IMR-90 (cell line): ENCODE measurements around the gene RALGPS2. TPM values are rescaled to one million over a fixed set of nuclear protein-coding genes. Genes with fewer than 3 reads are reported as not detected.

Experiments
- ATAC-seq: fragments of 200-7000 bp; cut with Tn5 transposase; 2 replicates; pipeline ENCODE4 v1.9.1; 2020; ENCODE audit warnings: low read depth, mild to moderate bottlenecking, moderate library complexity
- BruUV-seq: library from RNA; stranded (reverse); fragments of 400-500 nt; replicated peaks from 2 replicates; lab custom pipeline; 2021; lab: Mats Ljungman, UMichigan
- CTCF ChIA-PET: fragments of 300-600 bp; formaldehyde crosslinking; extraction: SDS; loops from one replicate; lab custom pipeline; 2021; ENCODE audit warnings: antibody characterized with exemption; lab: Yijun Ruan, JAX
- POLR2A ChIA-PET: fragments of 300-600 bp; sonication (Branson Sonifier 250); formaldehyde crosslinking; loops from one replicate; lab custom pipeline; 2022; ENCODE audit warnings: antibody characterized with exemption; ENCODE audit not compliant: unreplicated experiment; lab: Charles Lee
- DNase-seq: peaks from one replicate; pipeline ENCODE4 v3.0.0; 2013
- H2AFZ ChIP-seq: replicated peaks from 2 replicates; pipeline ENCODE3; 2013; ENCODE audit warnings: low read length, mild to moderate bottlenecking; ENCODE audit not compliant: poor library complexity
- H2AK5ac ChIP-seq: 2 replicates; pipeline ENCODE4 v1.6.1; 2013; ENCODE audit warnings: low read depth, low read length, inconsistent platforms
- H2AK9ac ChIP-seq: replicated peaks from 2 replicates; pipeline ENCODE3; 2013; ENCODE audit warnings: mild to moderate bottlenecking, low read depth, low read length, moderate library complexity; ENCODE audit not compliant: poor library complexity
- H2BK120ac ChIP-seq: 2 replicates; pipeline ENCODE4 v1.6.1; 2013; ENCODE audit warnings: low read depth, low read length, inconsistent platforms
- H2BK15ac ChIP-seq: 3 replicates; pipeline ENCODE4 v1.6.1; 2013; ENCODE audit warnings: low read depth, low read length, inconsistent platforms
- H2BK20ac ChIP-seq: 2 replicates; pipeline ENCODE4 v1.6.1; 2013; ENCODE audit warnings: low read depth, mild to moderate bottlenecking, inconsistent platforms, low read length, moderate library complexity
- H2BK5ac ChIP-seq: 2 replicates; pipeline ENCODE4 v1.6.1; 2013; ENCODE audit warnings: mild to moderate bottlenecking, low read depth, low read length, inconsistent platforms; ENCODE audit not compliant: poor library complexity, severe bottlenecking
- H3K14ac ChIP-seq: replicated peaks from 2 replicates; pipeline ENCODE4 v1.6.1; 2013; ENCODE audit warnings: low read depth, low read length, inconsistent platforms
- H3K18ac ChIP-seq: 2 replicates; pipeline ENCODE4 v1.6.1; 2013; ENCODE audit warnings: low read depth, low read length, control low read depth
- H3K23ac ChIP-seq: 2 replicates; pipeline ENCODE4 v1.6.1; 2013; ENCODE audit warnings: low read depth, low read length, inconsistent platforms
- H3K27ac ChIP-seq: 2 replicates; pipeline ENCODE4 v1.5.1; 2013; ENCODE audit warnings: mild to moderate bottlenecking, control low read depth, low read length; ENCODE audit not compliant: insufficient read depth
- H3K27me3 ChIP-seq: 2 replicates; pipeline ENCODE4 v1.6.1; 2013; ENCODE audit warnings: low read length; ENCODE audit not compliant: control insufficient read depth, insufficient read depth
- H3K36me3 ChIP-seq: 2 replicates; pipeline ENCODE4 v1.6.1; 2013; ENCODE audit warnings: low read length, mixed read lengths; ENCODE audit not compliant: control insufficient read depth, insufficient read depth
- H3K4ac ChIP-seq: 2 replicates; pipeline ENCODE4 v1.6.1; 2013; ENCODE audit warnings: low read depth, low read length, inconsistent platforms
- H3K4me1 ChIP-seq: 2 replicates; pipeline ENCODE4 v1.6.1; 2013; ENCODE audit warnings: low read length, mixed read lengths; ENCODE audit not compliant: control insufficient read depth, insufficient read depth
- H3K4me2 ChIP-seq: 2 replicates; pipeline ENCODE4 v1.6.1; 2013; ENCODE audit warnings: low read depth, mild to moderate bottlenecking, control low read depth, low read length, moderate library complexity
- H3K4me3 ChIP-seq: 2 replicates; pipeline ENCODE4 v1.5.1; 2013; ENCODE audit warnings: low read depth, mild to moderate bottlenecking, control low read depth, low read length, moderate library complexity; ENCODE audit not compliant: insufficient read depth
- H3K56ac ChIP-seq: 2 replicates; pipeline ENCODE4 v1.6.1; 2013; ENCODE audit warnings: low read length, inconsistent platforms; ENCODE audit not compliant: insufficient read depth; ENCODE audit errors: extremely low read depth
- H3K79me1 ChIP-seq, 2 experiments: 2 replicates each; pipeline ENCODE4 v1.6.1; 2013; ENCODE audit warnings: low read length in 2 of 2, inconsistent platforms in 1 of 2, low read depth in 1 of 2
- H3K9ac ChIP-seq: 2 replicates; pipeline ENCODE4 v1.6.1; 2013; ENCODE audit warnings: low read depth, low read length, control low read depth
- H3K9me1 ChIP-seq: 2 replicates; pipeline ENCODE4 v1.6.1; 2013; ENCODE audit warnings: low read length, inconsistent platforms; ENCODE audit not compliant: insufficient read depth
- H3K9me3 ChIP-seq: 2 replicates; pipeline ENCODE4 v1.6.1; 2013; ENCODE audit warnings: low read length; ENCODE audit not compliant: control insufficient read depth, insufficient read depth
- H4K20me1 ChIP-seq: 2 replicates; pipeline ENCODE4 v1.6.1; 2013; ENCODE audit warnings: low read length, inconsistent platforms; ENCODE audit not compliant: insufficient read depth
- H4K5ac ChIP-seq: 2 replicates; pipeline ENCODE4 v1.6.1; 2013; ENCODE audit warnings: mild to moderate bottlenecking, low read depth, low read length, control low read depth
- H4K8ac ChIP-seq, 2 experiments: 2 replicates each; pipeline ENCODE4 v1.6.1; 2013; ENCODE audit warnings: low read depth in 2 of 2, low read length in 2 of 2, control low read depth in 1 of 2, inconsistent platforms in 1 of 2
- H4K91ac ChIP-seq: 2 replicates; pipeline ENCODE4 v1.6.1; 2013; ENCODE audit warnings: low read depth, low read length, inconsistent platforms; ENCODE audit not compliant: insufficient read depth
- BHLHE40 ChIP-seq: fragments of 150-350 bp; IDR thresholded peaks from 2 replicates; pipeline ENCODE4 v1.6.1; 2016; ENCODE audit warnings: mild to moderate bottlenecking, low read depth, low read length
- CEBPB ChIP-seq: IDR thresholded peaks from 2 replicates; pipeline ENCODE4 v1.6.1; 2012; ENCODE audit warnings: low read depth, low read length, improper control_type of control experiment
- CHD1 ChIP-seq: IDR thresholded peaks from 2 replicates; pipeline ENCODE4 v1.6.1; 2012; ENCODE audit warnings: low read depth, low read length, improper control_type of control experiment
- CTCF ChIP-seq: conservative IDR thresholded peaks from 2 replicates; pipeline ENCODE4 v1.5.1; 2012; ENCODE audit warnings: mild to moderate bottlenecking, low read depth, low read length, improper control_type of control experiment
- FOS ChIP-seq: fragments of 150-350 bp; IDR thresholded peaks from 2 replicates; pipeline ENCODE4 v1.6.1; 2016; ENCODE audit warnings: low read depth, low read length
- MAFK ChIP-seq: IDR thresholded peaks from 2 replicates; pipeline ENCODE4 v1.6.1; 2012; ENCODE audit warnings: low read depth, low read length, improper control_type of control experiment
- MAZ ChIP-seq: IDR thresholded peaks from 2 replicates; pipeline ENCODE4 v1.6.1; 2012; ENCODE audit warnings: low read depth, mild to moderate bottlenecking, low read length, improper control_type of control experiment, moderate library complexity, borderline replicate concordance
- MXI1 ChIP-seq: IDR thresholded peaks from 2 replicates; pipeline ENCODE4 v1.6.1; 2012; ENCODE audit warnings: low read depth, mild to moderate bottlenecking, low read length, moderate library complexity, borderline replicate concordance
- POLR2A ChIP-seq: IDR thresholded peaks from 2 replicates; pipeline ENCODE4 v1.6.1; 2012; ENCODE audit warnings: mild to moderate bottlenecking, low read depth, low read length
- RAD21 ChIP-seq: IDR thresholded peaks from 2 replicates; pipeline ENCODE4 v1.6.1; 2012; ENCODE audit warnings: low read length, improper control_type of control experiment
- RCOR1 ChIP-seq: IDR thresholded peaks from 2 replicates; pipeline ENCODE4 v1.6.1; 2012; ENCODE audit warnings: mild to moderate bottlenecking, low read length, improper control_type of control experiment; ENCODE audit not compliant: insufficient replicate concordance
- RFX5 ChIP-seq: IDR thresholded peaks from 2 replicates; pipeline ENCODE4 v1.8.0; 2012; ENCODE audit warnings: low read depth, mild to moderate bottlenecking, low read length, moderate library complexity
- USF2 ChIP-seq: fragments of 150-350 bp; IDR thresholded peaks from 2 replicates; pipeline ENCODE4 v1.6.1; 2017; ENCODE audit warnings: mild to moderate bottlenecking, antibody characterized with exemption, low read length, low read depth
- dilution Hi-C: fragments of 300-500 bp; cut with HindIII; formaldehyde crosslinking; loops from one replicate; pipeline ENCODE4 v1.14.3; 2018; ENCODE audit warnings: low sequenced_read_pairs; ENCODE audit not compliant: unreplicated experiment
- in situ Hi-C: fragments of 300-500 bp; cut with MboI; formaldehyde crosslinking; loops from 3 replicates; pipeline ENCODE4 v1.14.3; 2019; ENCODE audit warnings: low sequenced_read_pairs, inconsistent platforms, mixed read lengths
- intact Hi-C: fragments of 100-400 bp; cut with micrococcal nuclease; formaldehyde crosslinking; loops from 2 replicates; pipeline ENCODE4 v1.10.0; 2022
- polyA plus RNA-seq, 3 experiments: library from polyadenylated mRNA; depleted of rRNA; stranded (reverse); fragments of >200 nt; gene quantifications; 2 replicates each; pipeline ENCODE4 v1.2.3, GENCODE V29; 2012; ENCODE audit warnings: low replicate concordance in 1 of 3
- total RNA-seq: library from RNA; depleted of rRNA; stranded (reverse); fragments of >200 nt; gene quantifications from 2 replicates; pipeline ENCODE4 v1.2.3, GENCODE V29; 2012

RALGPS2 gene
- total and polyA plus RNA-seq, 2 of the 4 experiments (the other 2 are of a cell fraction) = 13.8 to 148 TPM

GRCh38 chr1:178862864-178863263 is 137.8 kb downstream of the RALGPS2 start:
- no peak overlapping the region for H3K14ac ChIP-seq
- no peak overlapping the region for H3K18ac ChIP-seq
- no peak overlapping the region for H3K23ac ChIP-seq
- no peak overlapping the region for H2AK5ac ChIP-seq
- H4K20me1 ChIP-seq = no peaks in the 10 kb centered on the region
- H3K9me3 ChIP-seq = no peaks in the 10 kb centered on the region
- intact Hi-C loops (no loop called here), dilution Hi-C loops (no loop called here), in situ Hi-C loops (no loop called here)
- peaks cover 8% of the 10 kb centered on the region for H3K36me3 ChIP-seq
- no peak overlapping the region for H2BK5ac ChIP-seq
- H4K91ac ChIP-seq = no peak overlapping the region
- no peak overlapping the region for H2AK9ac ChIP-seq
- peaks cover 7% of the 10 kb centered on the region; the same call in 1 of the 2 replicates for H3K9me1 ChIP-seq
- H3K27ac ChIP-seq = no peak overlapping the region
- H3K56ac ChIP-seq = no peak overlapping the region
- TF ChIP-seq CTCF = no peak
- no peak for TF ChIP-seq POLR2A
- no peak for TF ChIP-seq BHLHE40
- TF ChIP-seq CEBPB = no peak
- TF ChIP-seq CHD1 = no peak
- TF ChIP-seq MXI1 = no peak
- TF ChIP-seq MAFK = no peak
- no peak for TF ChIP-seq RCOR1
- no peak for TF ChIP-seq FOS
- no peak for TF ChIP-seq USF2
- TF ChIP-seq MAZ = no peak
- no peak for TF ChIP-seq RAD21
- TF ChIP-seq RFX5 = no peak
- H4K5ac ChIP-seq = no peak overlapping the region
- ChIA-PET POLR2A (no interaction called here), CTCF (no interaction called here)
- ATAC-seq (no peak), DNase-seq (no peak)
- no peak overlapping the region for H2AFZ ChIP-seq
- no TSS peak for BruUV-seq
- no peak overlapping the region for H2BK20ac ChIP-seq
- no peak overlapping the region for H2BK120ac ChIP-seq
- no peak overlapping the region for H4K8ac ChIP-seq
- no peak overlapping the region for H3K4ac ChIP-seq
- H3K4me2 ChIP-seq = no peak overlapping the region
- H3K27me3 ChIP-seq = no peaks in the 10 kb centered on the region
- H3K9ac ChIP-seq = no peak overlapping the region
- no peak overlapping the region for H3K4me3 ChIP-seq
- H2BK15ac ChIP-seq = no peak overlapping the region
- H3K4me1 ChIP-seq = no peaks in the 10 kb centered on the region; the same call in 1 of the 2 replicates
- peaks cover 2 to 6% of the 10 kb centered on the region in 2 experiments; a peak in 3 of 4 replicates for H3K79me1 ChIP-seq
